HG02943 (cell line): ENCODE data around the gene CRABP2.

ENCODE experiments used
- ATAC-seq: cut with Tn5 transposase; IDR thresholded peaks from one replicate; pipeline ENCODE4 v1.9.1; 2021; ENCODE audit warnings: mild to moderate bottlenecking, low read depth, moderate library complexity; ENCODE audit not compliant: unreplicated experiment

The CRABP2 gene

GRCh38 chr1:156675210-156676113, 29.9 kb downstream of the CRABP2 start:
- ATAC-seq: no peak

GRCh38 chr1:156673387-156674121, 31.8 kb downstream of the CRABP2 start:
- ATAC-seq: no peak

GRCh38 chr1:156671804-156672203, 33.6 kb downstream of the CRABP2 start:
- ATAC-seq: no peak

- ATAC-seq: no peak
Observed at GRCh38 chr1:156670791-156671190, 34.6 kb downstream of the CRABP2 start.

GRCh38 chr1:156670359-156670758, 35.0 kb downstream of the CRABP2 start:
- no peak for ATAC-seq

- ATAC-seq: no peak
Observed at GRCh38 chr1:156669794-156670193, 35.6 kb downstream of the CRABP2 start.

GRCh38 chr1:156668801-156669637, 36.4 kb downstream of the CRABP2 start:
- no peak for ATAC-seq

GRCh38 chr1:156667968-156668709, 37.2 kb downstream of the CRABP2 start:
- no peak for ATAC-seq

GRCh38 chr1:156667610-156667967, 37.8 kb downstream of the CRABP2 start:
- no peak for ATAC-seq

GRCh38 chr1:156666862-156667609, 38.3 kb downstream of the CRABP2 start:
- ATAC-seq: no peak

- no peak for ATAC-seq
Observed at GRCh38 chr1:156665539-156665938, 39.8 kb downstream of the CRABP2 start.

- ATAC-seq: no peak
Observed at GRCh38 chr1:156664767-156665411, 40.5 kb downstream of the CRABP2 start.

GRCh38 chr1:156664046-156664766, 41.2 kb downstream of the CRABP2 start:
- no peak for ATAC-seq

GRCh38 chr1:156663178-156663577, 42.2 kb downstream of the CRABP2 start:
- no peak for ATAC-seq

GRCh38 chr1:156662800-156663055, 42.7 kb downstream of the CRABP2 start:
- ATAC-seq: no peak

- ATAC-seq: no peak
Observed at GRCh38 chr1:156662005-156662799, 43.2 kb downstream of the CRABP2 start.

GRCh38 chr1:156660752-156661112, 44.7 kb downstream of the CRABP2 start:
- ATAC-seq: no peak
